GM12878 (cell line): Measurements from ENCODE around the gene KNSTRN. TPM values are rescaled to one million over a fixed set of nuclear protein-coding genes. Genes with fewer than 3 reads are reported as not detected.

Source experiments
- CBFB ChIP-seq: IDR thresholded peaks from 2 replicates; pipeline ENCODE4 v1.6.1; 2016; ENCODE audit warnings: antibody characterized with exemption, low read depth
- CEBPZ ChIP-seq: fragments of 150-350 bp; IDR thresholded peaks from 2 replicates; pipeline ENCODE4 v1.6.1; 2016; ENCODE audit warnings: low read depth, low read length
- CUX1 ChIP-seq: IDR thresholded peaks from 2 replicates; pipeline ENCODE4 v1.6.1; 2012; ENCODE audit warnings: improper control_type of control experiment, low read depth, low read length; ENCODE audit not compliant: insufficient replicate concordance
- E2F8 ChIP-seq: fragments of 450-650 bp; IDR thresholded peaks from 2 replicates; pipeline ENCODE4 v1.6.1; 2018; ENCODE audit warnings: mild to moderate bottlenecking, low read depth, moderate library complexity; ENCODE audit not compliant: partially characterized antibody
- EED ChIP-seq: sonication (generic); IDR thresholded peaks from 2 replicates; pipeline ENCODE4 v1.6.1; 2016; ENCODE audit warnings: antibody characterized with exemption, low read depth
- FOS ChIP-seq: IDR thresholded peaks from 3 replicates; pipeline ENCODE4 v1.6.1; 2011; ENCODE audit warnings: borderline replicate concordance; ENCODE audit not compliant: insufficient read length; ENCODE audit errors: extremely low read depth
- KDM1A ChIP-seq: fragments of 200-600 bp; sonication (generic); IDR thresholded peaks from 2 replicates; pipeline ENCODE4 v1.6.1; 2016; ENCODE audit warnings: borderline replicate concordance
- KLF5 ChIP-seq: fragments of 450-650 bp; IDR thresholded peaks from 2 replicates; pipeline ENCODE4 v1.6.1; 2014; ENCODE audit warnings: mild to moderate bottlenecking; ENCODE audit not compliant: partially characterized antibody
- MAX ChIP-seq: IDR thresholded peaks from 2 replicates; pipeline ENCODE4 v1.6.1; 2012; ENCODE audit warnings: low read depth, low read length, improper control_type of control experiment
- NFYB ChIP-seq: IDR thresholded peaks from 2 replicates; pipeline ENCODE4 v1.6.1; 2011; ENCODE audit warnings: low read depth, mild to moderate bottlenecking, low read length, improper control_type of control experiment, moderate library complexity; ENCODE audit not compliant: insufficient read depth
- NRF1 ChIP-seq: conservative IDR thresholded peaks from 2 replicates; pipeline ENCODE4 v1.6.1; 2011; ENCODE audit warnings: mild to moderate bottlenecking, low read depth, low read length, improper control_type of control experiment
- PAX5 ChIP-seq: IDR thresholded peaks from 2 replicates; pipeline ENCODE4 v1.6.1; 2011; ENCODE audit warnings: low read depth, low read length, borderline replicate concordance
- PAX8 ChIP-seq: fragments of 450-650 bp; IDR thresholded peaks from 2 replicates; pipeline ENCODE4 v1.6.1; 2017; ENCODE audit warnings: mild to moderate bottlenecking, moderate library complexity
- RB1 ChIP-seq: fragments of 450-650 bp; formaldehyde crosslinking; IDR thresholded peaks from 2 replicates; pipeline ENCODE4 v1.6.1; 2017; ENCODE audit warnings: mild to moderate bottlenecking, borderline replicate concordance
- SMC3 ChIP-seq: IDR thresholded peaks from 2 replicates; pipeline ENCODE4 v1.6.1; 2011; ENCODE audit warnings: low read length, improper control_type of control experiment, borderline replicate concordance
- TARDBP ChIP-seq: IDR thresholded peaks from 2 replicates; pipeline ENCODE4 v1.6.1; 2016; ENCODE audit warnings: borderline replicate concordance
- TBL1XR1 ChIP-seq: IDR thresholded peaks from 2 replicates; pipeline ENCODE4 v1.6.1; 2012; ENCODE audit warnings: low read depth, low read length, improper control_type of control experiment
- ZBED1 ChIP-seq: IDR thresholded peaks from 2 replicates; pipeline ENCODE4 v1.6.1; 2016; ENCODE audit warnings: borderline replicate concordance
- ZNF217 ChIP-seq: fragments of 450-650 bp; IDR thresholded peaks from 2 replicates; pipeline ENCODE4 v1.6.1; 2017; ENCODE audit warnings: antibody characterized with exemption, mild to moderate bottlenecking
- ZNF24 ChIP-seq: fragments of 450-650 bp; IDR thresholded peaks from 2 replicates; pipeline ENCODE4 v1.6.1; 2017; ENCODE audit warnings: antibody characterized with exemption, mild to moderate bottlenecking
- ZSCAN29 ChIP-seq: fragments of 450-650 bp; IDR thresholded peaks from 2 replicates; pipeline ENCODE4 v1.6.1; 2017; ENCODE audit warnings: mild to moderate bottlenecking, moderate library complexity
- polyA plus RNA-seq, 11 experiments: library from polyadenylated mRNA; depleted of rRNA in 4 of 11; unstranded in 6 of 11; stranded (reverse) in 5 of 11; fragments of >200 nt; fragmentation: Nextera tagmentation in 4 of 11; fragmentation: Illumina TruSeq in 1 of 11; extraction: Ambion mirVana in 4 of 11; extraction: Trizol in 1 of 11; gene quantifications; 1 replicate in 1 of 11; 2 replicates in 10 of 11; pipeline versions ENCODE4 v1.2.1 to v1.2.3, GENCODE V29; 2011 to 2016; ENCODE audit warnings: inconsistent platforms in 2 of 11, missing spikeins in 2 of 11, low read depth in 1 of 11
- total RNA-seq, 4 experiments: library from RNA; depleted of rRNA in 3 of 4; stranded (reverse); fragments of >200 nt in 3 of 4; fragmentation: Illumina TruSeq in 1 of 4; extraction: Trizol in 1 of 4; gene quantifications; 2 replicates each; pipeline versions ENCODE4 v1.2.1 to v1.2.3, GENCODE V29; 2013 to 2021

Gene KNSTRN
- total and polyA plus RNA-seq, 10 of the 15 experiments (the other 5 are each of a cell fraction or from before 2014, with no cell fraction given): 30.3 to 72.1 (median 47.1) TPM

GRCh38 chr15:40398413-40398873 is 15.9 kb downstream of the KNSTRN start (continued):
- TF ChIP-seq PAX8: no peak
- no peak for TF ChIP-seq KDM1A
- TF ChIP-seq SMC3: no peak
- TF ChIP-seq ZSCAN29: no peak
- no peak for TF ChIP-seq KLF5
- TF ChIP-seq CEBPZ: no peak
- no peak for TF ChIP-seq ZNF24
- no peak for TF ChIP-seq ZNF217
- TF ChIP-seq EED: peak; percentile 47; the same call in 1 of the 2 replicates
- TF ChIP-seq FOS: no peak
- no peak for TF ChIP-seq CUX1
- no peak for TF ChIP-seq NRF1
- no peak for TF ChIP-seq TARDBP
- TF ChIP-seq MAX: no peak
- TF ChIP-seq E2F8: no peak
- no peak for TF ChIP-seq ZBED1
- no peak for TF ChIP-seq PAX5
- TF ChIP-seq RB1: no peak
- 0 out of 2 replicates have a peak, but pooled peaks have one; percentile 30 for TF ChIP-seq CBFB
- no peak for TF ChIP-seq TBL1XR1
- no peak for TF ChIP-seq NFYB
